GM13977 (cell line): Measurements from ENCODE around the gene RORC.
"Not testable (repeated sequence)": the region's sequence is repeated elsewhere in the genome, so short reads cannot be mapped to it uniquely, and the experiment has no call there.

Experiments
- DNase-seq: peaks from one replicate; pipeline ENCODE4 v3.0.0; 2012; ENCODE audit warnings: low spot score
- in situ Hi-C: fragments of 300-500 bp; cut with MboI; formaldehyde crosslinking; loops from one replicate; pipeline ENCODE4 v1.12.0; 2022; ENCODE audit warnings: low sequenced_read_pairs, low pct_unique_long_range_greater_than_20kb, mixed read lengths, inconsistent platforms; ENCODE audit not compliant: unreplicated experiment
- TF ChIP-seq, protein P1 (sequence below): IDR thresholded peaks from 2 replicates; pipeline ENCODE4 v1.5.1; 2012; ENCODE audit warnings: mild to moderate bottlenecking, control low read depth; ENCODE audit not compliant: insufficient read depth; ENCODE audit errors: extremely low read depth, missing control alignments

RORC gene

DNA sequence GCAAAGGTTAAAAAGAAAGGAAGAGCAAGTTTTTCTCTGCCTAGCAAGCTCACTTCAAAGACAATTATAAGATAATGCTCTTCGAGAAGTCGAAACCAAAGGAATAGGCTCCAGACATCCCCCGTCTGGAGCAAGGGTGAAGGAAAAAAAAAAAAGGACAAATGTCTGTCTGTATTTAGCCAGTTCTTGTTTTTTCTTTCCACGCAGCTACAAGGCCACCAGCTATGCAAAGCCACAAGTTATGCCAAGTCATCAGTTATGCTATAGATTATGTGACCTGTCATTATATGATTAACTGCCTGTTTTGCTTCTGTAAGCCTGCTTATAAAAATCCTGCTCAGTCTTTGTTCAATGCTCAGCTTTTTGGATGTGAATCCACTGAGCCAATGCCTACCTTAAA is 24.3 kb upstream of the RORC start:
- in situ Hi-C loops = no loop called here
- no peak for DNase-seq
- TF ChIP-seq, protein P1, sequence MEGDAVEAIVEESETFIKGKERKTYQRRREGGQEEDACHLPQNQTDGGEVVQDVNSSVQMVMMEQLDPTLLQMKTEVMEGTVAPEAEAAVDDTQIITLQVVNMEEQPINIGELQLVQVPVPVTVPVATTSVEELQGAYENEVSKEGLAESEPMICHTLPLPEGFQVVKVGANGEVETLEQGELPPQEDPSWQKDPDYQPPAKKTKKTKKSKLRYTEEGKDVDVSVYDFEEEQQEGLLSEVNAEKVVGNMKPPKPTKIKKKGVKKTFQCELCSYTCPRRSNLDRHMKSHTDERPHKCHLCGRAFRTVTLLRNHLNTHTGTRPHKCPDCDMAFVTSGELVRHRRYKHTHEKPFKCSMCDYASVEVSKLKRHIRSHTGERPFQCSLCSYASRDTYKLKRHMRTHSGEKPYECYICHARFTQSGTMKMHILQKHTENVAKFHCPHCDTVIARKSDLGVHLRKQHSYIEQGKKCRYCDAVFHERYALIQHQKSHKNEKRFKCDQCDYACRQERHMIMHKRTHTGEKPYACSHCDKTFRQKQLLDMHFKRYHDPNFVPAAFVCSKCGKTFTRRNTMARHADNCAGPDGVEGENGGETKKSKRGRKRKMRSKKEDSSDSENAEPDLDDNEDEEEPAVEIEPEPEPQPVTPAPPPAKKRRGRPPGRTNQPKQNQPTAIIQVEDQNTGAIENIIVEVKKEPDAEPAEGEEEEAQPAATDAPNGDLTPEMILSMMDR = no peak

DNA sequence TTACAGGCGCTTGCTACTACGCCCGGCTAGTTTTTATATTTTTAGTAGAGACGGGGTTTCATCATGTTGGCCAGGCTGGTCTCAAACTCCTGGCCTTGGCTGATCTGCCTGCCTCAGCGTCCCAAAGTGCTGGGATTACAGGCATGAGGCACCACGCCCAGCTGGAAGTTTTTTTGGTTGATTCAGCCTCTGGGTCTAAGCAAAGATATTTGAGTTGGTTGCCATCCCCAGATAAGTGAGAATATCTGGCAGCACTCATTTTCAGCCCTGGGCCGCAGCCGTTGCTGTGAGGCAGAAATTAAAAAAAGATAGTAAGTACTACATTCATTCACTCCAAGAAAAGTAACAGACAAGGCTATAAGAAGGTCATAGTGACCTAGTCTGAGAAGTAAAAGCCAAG is 23.9 kb upstream of the RORC start:
- in situ Hi-C loops, DNase-seq: not testable (repeated sequence)

DNA sequence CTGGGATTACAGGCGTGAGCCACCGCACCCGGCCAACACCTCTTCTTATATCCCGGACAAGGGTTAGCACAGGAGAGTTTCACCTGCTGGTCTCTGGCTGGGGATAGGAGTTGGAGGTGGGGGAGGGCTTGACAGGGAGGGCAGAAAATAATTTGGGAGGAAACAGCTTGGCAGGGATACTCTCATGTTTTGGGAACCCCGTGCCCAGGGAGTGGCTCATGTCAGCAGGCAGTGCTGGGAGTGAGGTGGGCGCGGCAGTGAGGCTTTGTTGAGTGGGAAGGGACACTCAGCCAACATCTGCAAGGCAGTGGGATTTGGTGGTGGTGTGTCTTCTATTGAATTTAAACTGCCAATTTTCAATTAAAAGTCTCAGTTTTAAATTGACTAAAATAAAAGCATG is 23.1 kb upstream of the RORC start:
- in situ Hi-C loops = no loop called here
- DNase-seq = no peak
- TF ChIP-seq, protein P1 = no peak

DNA sequence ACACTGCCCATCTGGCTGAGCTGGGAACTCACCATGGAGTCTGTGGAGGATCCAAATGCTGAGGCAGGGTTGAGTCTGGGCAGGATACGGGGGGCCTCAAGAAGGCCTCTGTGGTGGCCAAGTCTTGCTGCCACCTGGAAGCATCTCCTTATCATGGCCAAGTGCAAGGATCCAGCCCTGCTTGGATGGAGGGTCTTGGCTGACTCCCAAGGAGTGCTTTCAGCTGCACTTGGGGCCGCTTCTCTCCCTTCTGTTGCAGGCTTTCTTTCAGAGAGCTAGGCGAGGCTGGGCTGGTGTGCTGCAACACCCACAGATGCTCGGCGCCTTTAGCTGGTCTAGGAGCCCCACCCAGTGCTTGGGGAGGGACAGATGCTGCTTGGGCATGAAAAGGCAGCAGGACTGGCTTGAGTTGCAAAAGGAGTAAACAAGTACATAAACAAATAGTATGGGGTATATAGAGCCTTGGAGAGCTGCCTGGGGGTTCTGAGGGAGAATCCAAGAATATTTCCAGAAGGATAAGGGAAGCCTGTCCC is 21.9 kb upstream of the RORC start, which contains the start of gene THEM5:
Gene THEM5 (minus strand): TSS at position 302 of the 533 bp plus-strand sequence. CDS start 147 bp downstream, at position 155.
- DNase-seq = no peak
- TF ChIP-seq, protein P1 = no peak
- in situ Hi-C loops = no loop called here

DNA sequence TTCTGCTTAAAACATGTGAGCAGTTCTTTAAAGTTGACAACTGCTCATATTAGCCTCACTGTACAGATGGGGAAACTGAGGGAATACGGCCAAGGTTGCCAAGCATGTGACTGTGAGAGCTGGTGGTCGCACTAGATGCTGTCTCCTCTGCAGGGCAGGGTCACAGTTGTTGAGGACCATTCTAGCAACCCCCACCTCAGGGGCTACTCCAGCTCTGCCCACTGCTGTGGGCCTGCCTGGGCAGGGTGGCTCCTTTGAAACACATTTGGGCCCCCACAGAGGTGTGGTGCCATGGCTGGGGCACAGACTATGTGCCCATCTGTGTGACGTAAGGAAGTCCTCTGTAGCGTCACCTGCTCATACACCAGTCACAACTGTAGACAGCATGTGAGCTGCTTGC is 21.1 kb upstream of the RORC start:
- DNase-seq = no peak
- TF ChIP-seq, protein P1 = no peak
- in situ Hi-C loops = no loop called here

DNA sequence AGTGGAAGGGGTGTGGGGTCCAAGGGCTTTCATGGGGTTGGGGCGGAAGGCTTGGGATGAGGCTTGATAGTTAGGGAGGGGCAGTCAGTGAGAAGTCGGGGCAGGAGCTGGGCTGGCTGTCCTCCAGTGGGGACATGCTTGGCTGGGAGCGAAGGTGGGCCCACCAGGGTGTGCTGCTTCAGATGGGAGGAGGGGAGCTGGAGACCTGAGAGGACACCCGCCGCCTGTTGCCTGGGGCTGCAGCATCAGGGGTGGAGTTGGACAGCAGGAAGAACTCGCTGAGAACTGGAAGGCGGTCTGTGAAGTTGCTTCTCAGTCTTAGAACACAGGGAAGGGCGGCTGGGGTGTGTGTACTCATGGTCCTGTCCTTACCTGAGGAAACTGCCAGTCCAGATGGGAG is 20.3 kb upstream of the RORC start:
- in situ Hi-C loops = no loop called here
- TF ChIP-seq, protein P1 = no peak
- DNase-seq = no peak

DNA sequence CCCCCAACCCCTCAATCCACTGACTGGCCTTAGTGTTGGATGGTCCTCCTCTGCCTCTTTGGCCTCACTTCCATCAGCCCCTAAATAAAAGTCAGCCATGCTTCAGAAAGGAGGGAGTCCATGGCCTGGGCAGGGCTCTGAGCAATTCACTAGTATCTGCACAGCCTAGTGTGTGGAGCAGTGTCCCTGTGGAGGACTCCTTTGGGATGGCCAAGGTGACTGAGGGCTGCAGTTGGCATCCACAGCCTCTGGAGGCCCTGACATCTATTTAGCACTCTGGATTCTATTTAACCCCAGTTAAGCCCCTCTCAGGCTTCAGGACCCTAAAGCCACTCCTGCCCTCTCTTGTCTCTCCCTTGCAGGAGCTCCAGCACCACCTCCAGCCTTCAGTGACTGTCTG is 18.3 kb upstream of the RORC start:
- TF ChIP-seq, protein P1 = no peak
- in situ Hi-C loops = no loop called here
- no peak for DNase-seq
